Sigmoid colon (tissue), 4 donors: ENCODE measurements around the gene HSD3B1.

Experiments used
- EP300 ChIP-seq, 4 donors: sonication (generic); formaldehyde crosslinking; IDR thresholded peaks; one replicate each; pipeline ENCODE4 v1.6.1; 2017; ENCODE audit warnings: antibody characterized with exemption in 4 of 4
- POLR2A ChIP-seq, 2 donors: fragments of 450-650 bp; IDR thresholded peaks; one replicate each; pipeline ENCODE4 v1.6.1; 2016; ENCODE audit warnings: antibody characterized with exemption in 2 of 2, mild to moderate bottlenecking in 2 of 2, moderate library complexity in 2 of 2
- POLR2AphosphoS5 ChIP-seq, 4 donors: sonication (generic); formaldehyde crosslinking; IDR thresholded peaks; one replicate each; pipeline ENCODE4 v1.6.1; 2017; ENCODE audit warnings: antibody characterized with exemption in 4 of 4
- TF ChIP-seq, protein P1 (sequence below), 4 experiments: fragments of 450-650 bp in 3 of 4; fragments of 200-600 bp in 1 of 4; IDR thresholded peaks; one replicate each; pipeline ENCODE4 v1.5.1; 2016 to 2019; ENCODE audit warnings: antibody characterized with exemption in 4 of 4, mild to moderate bottlenecking in 3 of 4, moderate library complexity in 2 of 4

DNA sequence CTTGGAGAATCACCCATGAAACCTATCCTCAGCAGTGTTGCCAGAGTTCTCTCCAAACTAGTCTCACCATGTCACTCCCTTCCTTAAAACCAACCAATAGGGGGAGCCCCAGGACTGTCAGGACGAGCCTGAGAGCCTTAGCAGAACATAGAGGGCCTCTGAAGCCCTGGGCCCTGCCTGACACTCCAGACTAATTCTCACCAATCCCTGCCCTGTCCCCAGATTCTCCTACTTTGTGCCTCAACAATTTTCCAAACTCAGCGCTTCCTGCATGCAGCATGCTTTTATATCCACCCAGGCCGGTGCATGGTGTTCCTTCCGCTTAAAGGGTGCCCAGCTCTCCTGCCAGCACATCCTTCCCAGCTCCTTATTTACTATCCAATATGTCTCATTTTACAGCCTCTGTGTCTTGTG is 42.7 kb downstream of the HSD3B1 start:
- TF ChIP-seq, protein P1, sequence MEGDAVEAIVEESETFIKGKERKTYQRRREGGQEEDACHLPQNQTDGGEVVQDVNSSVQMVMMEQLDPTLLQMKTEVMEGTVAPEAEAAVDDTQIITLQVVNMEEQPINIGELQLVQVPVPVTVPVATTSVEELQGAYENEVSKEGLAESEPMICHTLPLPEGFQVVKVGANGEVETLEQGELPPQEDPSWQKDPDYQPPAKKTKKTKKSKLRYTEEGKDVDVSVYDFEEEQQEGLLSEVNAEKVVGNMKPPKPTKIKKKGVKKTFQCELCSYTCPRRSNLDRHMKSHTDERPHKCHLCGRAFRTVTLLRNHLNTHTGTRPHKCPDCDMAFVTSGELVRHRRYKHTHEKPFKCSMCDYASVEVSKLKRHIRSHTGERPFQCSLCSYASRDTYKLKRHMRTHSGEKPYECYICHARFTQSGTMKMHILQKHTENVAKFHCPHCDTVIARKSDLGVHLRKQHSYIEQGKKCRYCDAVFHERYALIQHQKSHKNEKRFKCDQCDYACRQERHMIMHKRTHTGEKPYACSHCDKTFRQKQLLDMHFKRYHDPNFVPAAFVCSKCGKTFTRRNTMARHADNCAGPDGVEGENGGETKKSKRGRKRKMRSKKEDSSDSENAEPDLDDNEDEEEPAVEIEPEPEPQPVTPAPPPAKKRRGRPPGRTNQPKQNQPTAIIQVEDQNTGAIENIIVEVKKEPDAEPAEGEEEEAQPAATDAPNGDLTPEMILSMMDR (IDR thresholded peaks at IDR 0.05): peak in 1 of 4 experiments; percentile 5
- TF ChIP-seq POLR2AphosphoS5 (IDR thresholded peaks at IDR 0.05) (no peak), EP300 (IDR thresholded peaks at IDR 0.05) (no peak), POLR2A (IDR thresholded peaks at IDR 0.05) (no peak)
